ENCODE measurements around the gene CBX8. TPM values are rescaled to one million over a fixed set of nuclear protein-coding genes. Genes with fewer than 3 reads are reported as not detected.
"Not testable (repeated sequence)": the region's sequence is repeated elsewhere in the genome, so short reads cannot be mapped to it uniquely, and the experiment has no call there.

CBX8 gene
- total RNA-seq, 1 donor from 2014 or later, result 2.7 TPM

GRCh38 chr17:79761894-79762589 is 34.8 kb downstream of the CBX8 start:
- H3K4me3 ChIP-seq (ENCODE audit: low read depth, low read length), result no peak overlapping the region
- H3K27me3 ChIP-seq (ENCODE audit: control insufficient read depth, insufficient read depth, low read length), result peaks cover under 1% of the 10 kb centered on the region
- no peak for TF ChIP-seq CTCF (IDR thresholded peaks at IDR 0.05; ENCODE audit: insufficient read depth, low read length, poor library complexity, severe bottlenecking)
- H3K36me3 ChIP-seq (ENCODE audit: control insufficient read depth, insufficient read depth, low read length), result no peaks in the 10 kb centered on the region
- DNase-seq (ENCODE audit: low read depth), result no peak

GRCh38 chr17:79760197-79760906 is 36.5 kb downstream of the CBX8 start:
- no peak for DNase-seq (ENCODE audit: low read depth)
- peaks cover 5% of the 10 kb centered on the region for H3K27me3 ChIP-seq (ENCODE audit: control insufficient read depth, insufficient read depth, low read length)
- no peak for TF ChIP-seq CTCF (IDR thresholded peaks at IDR 0.05; ENCODE audit: insufficient read depth, low read length, poor library complexity, severe bottlenecking)
- no peak overlapping the region for H3K4me3 ChIP-seq (ENCODE audit: low read depth, low read length)
- no peaks in the 10 kb centered on the region for H3K36me3 ChIP-seq (ENCODE audit: control insufficient read depth, insufficient read depth, low read length)

- DNase-seq (ENCODE audit: low read depth), result no peak
- no peak for TF ChIP-seq CTCF (IDR thresholded peaks at IDR 0.05; ENCODE audit: insufficient read depth, low read length, poor library complexity, severe bottlenecking)
- Histone ChIP-seq H3K4me3 (ENCODE audit: low read depth, low read length) (no peak overlapping the region), H3K36me3 (ENCODE audit: control insufficient read depth, insufficient read depth, low read length) (no peaks in the 10 kb centered on the region), H3K27me3 (ENCODE audit: control insufficient read depth, insufficient read depth, low read length) (peaks cover 7% of the 10 kb centered on the region)
Observed at GRCh38 chr17:79758271-79758670, 38.6 kb downstream of the CBX8 start.

- H3K4me3 ChIP-seq (ENCODE audit: low read depth, low read length), result no peak overlapping the region
- no peaks in the 10 kb centered on the region for H3K36me3 ChIP-seq (ENCODE audit: control insufficient read depth, insufficient read depth, low read length)
- no peak for DNase-seq (ENCODE audit: low read depth)
- peaks cover 9% of the 10 kb centered on the region for H3K27me3 ChIP-seq (ENCODE audit: control insufficient read depth, insufficient read depth, low read length)
- no peak for TF ChIP-seq CTCF (IDR thresholded peaks at IDR 0.05; ENCODE audit: insufficient read depth, low read length, poor library complexity, severe bottlenecking)
Observed at GRCh38 chr17:79757140-79757745, 39.6 kb downstream of the CBX8 start.

- no peak overlapping the region for H3K4me3 ChIP-seq (ENCODE audit: low read depth, low read length)
- no peak for DNase-seq (ENCODE audit: low read depth)
- TF ChIP-seq CTCF (IDR thresholded peaks at IDR 0.05; ENCODE audit: insufficient read depth, low read length, poor library complexity, severe bottlenecking), result no peak
- no peaks in the 10 kb centered on the region for H3K36me3 ChIP-seq (ENCODE audit: control insufficient read depth, insufficient read depth, low read length)
- peaks cover 12% of the 10 kb centered on the region for H3K27me3 ChIP-seq (ENCODE audit: control insufficient read depth, insufficient read depth, low read length)
Observed at GRCh38 chr17:79755591-79755990, 41.3 kb downstream of the CBX8 start.

GRCh38 chr17:79754903-79755302 is 42.0 kb downstream of the CBX8 start:
- not testable (repeated sequence) for DNase-seq (ENCODE audit: low read depth); H3K4me3 ChIP-seq (ENCODE audit: low read depth, low read length); H3K36me3 ChIP-seq (ENCODE audit: control insufficient read depth, insufficient read depth, low read length)
- peaks cover 12% of the 10 kb centered on the region for H3K27me3 ChIP-seq (ENCODE audit: control insufficient read depth, insufficient read depth, low read length)
